Activated T-helper 1 cell treated with anti-CD3 and anti-CD28 coated beads, Interleukin-12 subunit alpha, Interleukin-12 subunit beta, Interleukin-2, Interleukin-4 antibody, amounts not matched to agents 30 ng/mL and 10 ng/mL and 1 ng/mL, durations not matched to agents 14 hours and 24 hours and 36 hours (primary cell): Measurements from ENCODE around the gene NHP2. TPM values are rescaled to one million over a fixed set of nuclear protein-coding genes. Genes with fewer than 3 reads are reported as not detected.
"Not testable (repeated sequence)": the region's sequence is repeated elsewhere in the genome, so short reads cannot be mapped to it uniquely, and the experiment has no call there.

Experiments used
- DNase-seq: peaks from one replicate; pipeline ENCODE4 v3.0.0; 2021; ENCODE audit warnings: low spot score
- H3K27ac Mint-ChIP-seq: one replicate; pipeline ENCODE4 v1.8.0; 2021; ENCODE audit warnings: mild to moderate bottlenecking, mixed read lengths
- H3K27me3 Mint-ChIP-seq: one replicate; pipeline ENCODE4 v1.8.0; 2022; ENCODE audit warnings: mild to moderate bottlenecking, moderate library complexity, mixed read lengths; ENCODE audit not compliant: insufficient read depth
- H3K36me3 Mint-ChIP-seq: one replicate; pipeline ENCODE4 v1.8.0; 2021; ENCODE audit warnings: low read depth, mixed read lengths
- H3K4me1 Mint-ChIP-seq: one replicate; pipeline ENCODE4 v1.8.0; 2021; ENCODE audit warnings: low read depth, mixed read lengths
- H3K4me3 Mint-ChIP-seq: one replicate; pipeline ENCODE4 v1.8.0; 2021; ENCODE audit warnings: mild to moderate bottlenecking, moderate library complexity, mixed read lengths
- H3K9me3 Mint-ChIP-seq: one replicate; pipeline ENCODE4 v1.8.0; 2021; ENCODE audit warnings: mixed read lengths
- intact Hi-C: fragments of 100-400 bp; cut with micrococcal nuclease; formaldehyde crosslinking; loops from one replicate; pipeline ENCODE4 v1.15.1; 2024
- total RNA-seq: library from RNA; stranded (reverse); gene quantifications from 2 replicates; pipeline ENCODE4 v1.2.3, GENCODE V29; 2022

NHP2 gene
- total RNA-seq, 1 donor from 2014 or later, result 265 TPM

- H3K36me3 Mint-ChIP-seq, result peaks cover 54% of the 10 kb centered on the region
- peaks cover 16% of the 10 kb centered on the region for H3K4me1 Mint-ChIP-seq
- DNase-seq, result no peak
- H3K4me3 Mint-ChIP-seq, result no peak overlapping the region
- intact Hi-C loops, result no loop called here
- no peaks in the 10 kb centered on the region for H3K9me3 Mint-ChIP-seq
- no peaks in the 10 kb centered on the region for H3K27me3 Mint-ChIP-seq
- H3K27ac Mint-ChIP-seq, result no peak overlapping the region
Measured at GRCh38 chr5:178142642-178143041, 11.0 kb downstream of the NHP2 start.

- intact Hi-C loops, result no loop called here
- DNase-seq, result no peak
- no peak overlapping the region for H3K27ac Mint-ChIP-seq
- H3K27me3 Mint-ChIP-seq, result no peaks in the 10 kb centered on the region
- peaks cover 14% of the 10 kb centered on the region for H3K4me1 Mint-ChIP-seq
- no peak overlapping the region for H3K4me3 Mint-ChIP-seq
- no peaks in the 10 kb centered on the region for H3K9me3 Mint-ChIP-seq
- peaks cover 48% of the 10 kb centered on the region for H3K36me3 Mint-ChIP-seq
Measured at GRCh38 chr5:178141550-178141949, 12.1 kb downstream of the NHP2 start.

- H3K4me3 Mint-ChIP-seq, result no peak overlapping the region
- intact Hi-C loops, result no loop called here
- H3K9me3 Mint-ChIP-seq, result no peaks in the 10 kb centered on the region
- no peak overlapping the region for H3K27ac Mint-ChIP-seq
- H3K4me1 Mint-ChIP-seq, result peaks cover 10% of the 10 kb centered on the region
- H3K36me3 Mint-ChIP-seq, result peaks cover 44% of the 10 kb centered on the region
- no peaks in the 10 kb centered on the region for H3K27me3 Mint-ChIP-seq
- no peak for DNase-seq
Measured at GRCh38 chr5:178137991-178138390, 15.7 kb downstream of the NHP2 start.

GRCh38 chr5:178136990-178137389 is 16.7 kb downstream of the NHP2 start:
- H3K36me3 Mint-ChIP-seq, result peaks cover 37% of the 10 kb centered on the region

GRCh38 chr5:178131446-178131996 is 22.2 kb downstream of the NHP2 start:
- Mint-ChIP-seq H3K36me3 (peaks cover 21% of the 10 kb centered on the region), H3K4me1 (peaks cover 12% of the 10 kb centered on the region), H3K27me3 (peaks cover 3% of the 10 kb centered on the region), H3K9me3 (no peaks in the 10 kb centered on the region), H3K27ac (peak overlapping the region; percentile 54), H3K4me3 (peak overlapping the region; percentile 83)
- intact Hi-C loops, result loop anchor here (1.0 kb wide), 2 partner anchors 15 to 22 kb away; partner anchors contain the start of gene NHP2
- DNase-seq, result no peak

More at GRCh38 chr5:178136990-178137389, 16.7 kb downstream of the NHP2 start:
- no peak for DNase-seq
- H3K9me3 Mint-ChIP-seq, result no peaks in the 10 kb centered on the region
- H3K27me3 Mint-ChIP-seq, result no peaks in the 10 kb centered on the region
- H3K4me3 Mint-ChIP-seq, result no peak overlapping the region
- intact Hi-C loops, result no loop called here
- no peak overlapping the region for H3K27ac Mint-ChIP-seq
- H3K4me1 Mint-ChIP-seq, result peaks cover 10% of the 10 kb centered on the region

GRCh38 chr5:178130576-178131445 is 22.9 kb downstream of the NHP2 start, which contains the start of gene RMND5B:
Gene RMND5B (plus strand): TSS chr5:178131014. CDS start chr5:178138120, 7,106 bp downstream.
- peaks cover 3% of the 10 kb centered on the region for H3K27me3 Mint-ChIP-seq
- H3K27ac Mint-ChIP-seq, result peak within 1 kb of the TSS; percentile 54
- H3K36me3 Mint-ChIP-seq, result peaks cover 18% of the 10 kb centered on the region
- peaks cover 11% of the 10 kb centered on the region for H3K4me1 Mint-ChIP-seq
- peak; percentile 80 for DNase-seq
- H3K4me3 Mint-ChIP-seq, result peak within 1 kb of the TSS; percentile 83
- H3K9me3 Mint-ChIP-seq, result no peaks in the 10 kb centered on the region
- intact Hi-C loops, result loop anchor here (1.0 kb wide), 4 partner anchors 10 to 22 kb away; partner anchors contain the start of genes N4BP3 and NHP2

- not testable (repeated sequence) for DNase-seq, H3K27ac Mint-ChIP-seq, H3K9me3 Mint-ChIP-seq, H3K27me3 Mint-ChIP-seq
- Mint-ChIP-seq H3K4me3 (peak overlapping the region; percentile 71), H3K36me3 (peaks cover 14% of the 10 kb centered on the region), H3K4me1 (peaks cover 11% of the 10 kb centered on the region)
- intact Hi-C loops, result loop anchor here (1.0 kb wide), 2 partner anchors 9 to 17 kb away; partner anchors contain the start of gene N4BP3
Measured at GRCh38 chr5:178130234-178130575, 23.5 kb downstream of the NHP2 start.

GRCh38 chr5:178129296-178129695 is 24.4 kb downstream of the NHP2 start:
- intact Hi-C loops, result no loop called here
- peak overlapping the region; percentile 71 for H3K4me3 Mint-ChIP-seq
- peaks cover 11% of the 10 kb centered on the region for H3K4me1 Mint-ChIP-seq
- H3K27me3 Mint-ChIP-seq, result peaks cover 3% of the 10 kb centered on the region
- no peak for DNase-seq
- H3K27ac Mint-ChIP-seq, result no peak overlapping the region
- H3K36me3 Mint-ChIP-seq, result peaks cover 12% of the 10 kb centered on the region
- H3K9me3 Mint-ChIP-seq, result no peaks in the 10 kb centered on the region

GRCh38 chr5:178127300-178128009 is 26.2 kb downstream of the NHP2 start:
- intact Hi-C loops, H3K4me3 Mint-ChIP-seq: not testable (repeated sequence)

GRCh38 chr5:178126556-178126955 is 27.1 kb downstream of the NHP2 start:
- DNase-seq, result no peak
- peaks cover 3% of the 10 kb centered on the region for H3K27me3 Mint-ChIP-seq
- no peak overlapping the region for H3K27ac Mint-ChIP-seq
- intact Hi-C loops, result no loop called here
- H3K4me1 Mint-ChIP-seq, result peaks cover 4% of the 10 kb centered on the region
- no peaks in the 10 kb centered on the region for H3K9me3 Mint-ChIP-seq
- H3K4me3 Mint-ChIP-seq, result no peak overlapping the region
- peaks cover 1% of the 10 kb centered on the region for H3K36me3 Mint-ChIP-seq

More at GRCh38 chr5:178127300-178128009, 26.2 kb downstream of the NHP2 start:
- not testable (repeated sequence) for H3K36me3 Mint-ChIP-seq, DNase-seq, H3K27ac Mint-ChIP-seq, H3K4me1 Mint-ChIP-seq, H3K9me3 Mint-ChIP-seq, H3K27me3 Mint-ChIP-seq

GRCh38 chr5:178125253-178125906 is 28.3 kb downstream of the NHP2 start:
- DNase-seq, result no peak
- intact Hi-C loops, result no loop called here
- H3K27ac Mint-ChIP-seq, result no peak overlapping the region
- H3K9me3 Mint-ChIP-seq, result no peaks in the 10 kb centered on the region
- peaks cover 3% of the 10 kb centered on the region for H3K27me3 Mint-ChIP-seq
- H3K36me3 Mint-ChIP-seq, result no peaks in the 10 kb centered on the region
- H3K4me3 Mint-ChIP-seq, result no peak overlapping the region
- no peaks in the 10 kb centered on the region for H3K4me1 Mint-ChIP-seq
